Measurements from ENCODE around the gene SERPINB8. TPM values are rescaled to one million over a fixed set of nuclear protein-coding genes. Genes with fewer than 3 reads are reported as not detected.

Gene SERPINB8
- total RNA-seq, 4 donors from 2014 or later: 6.2 to 18.4 (median 11.1) TPM

- WGBS: 57% methylated on average over 2 of the region's 2 CpGs
Measured at GRCh38 chr18:63974991-63975390, 5.1 kb downstream of the SERPINB8 start.

GRCh38 chr18:63975628-63976027 is 5.7 kb downstream of the SERPINB8 start:
- no peaks in the 10 kb centered on the region for H3K9me3 ChIP-seq
- H3K4me3 ChIP-seq: no peak overlapping the region
- peaks cover 0 to 25% (median 22%) of the 10 kb centered on the region in 4 donors for H3K4me1 ChIP-seq
- no peaks in the 10 kb centered on the region for H3K36me3 ChIP-seq
- 61% methylated on average over 3 of the region's 3 CpGs for WGBS
- no peak for DNase-seq (ENCODE audit: extremely low spot score)
- H3K27me3 ChIP-seq: no peaks in the 10 kb centered on the region
- no peak overlapping the region for H3K27ac ChIP-seq (replicated peaks in 1 of 4)
- intact Hi-C loops (cut with DNase I): loop anchor here (10.0 kb wide), 1 partner anchor 1451 kb away; the partner anchor contains the start of gene ZCCHC2
- TF ChIP-seq POLR2A (IDR thresholded peaks at IDR 0.05; ENCODE audit: low read depth): no peak

More at GRCh38 chr18:63974991-63975390, 5.1 kb downstream of the SERPINB8 start:
- TF ChIP-seq EP300 (IDR thresholded peaks at IDR 0.05): no peak
- no peak for TF ChIP-seq POLR2AphosphoS5 (IDR thresholded peaks at IDR 0.05)
- TF ChIP-seq CTCF (IDR thresholded peaks at IDR 0.05): no peak
- no peak for TF ChIP-seq POLR2A (IDR thresholded peaks at IDR 0.05; ENCODE audit: low read depth)
- Histone ChIP-seq H3K27ac (replicated peaks in 1 of 4) (no peak overlapping the region), H3K4me3 (no peak overlapping the region), H3K4me1 (peaks cover 0 to 21% (median 19%) of the 10 kb centered on the region in 4 donors), H3K36me3 (no peaks in the 10 kb centered on the region), H3K9me3 (no peaks in the 10 kb centered on the region), H3K27me3 (no peaks in the 10 kb centered on the region)
- no peak for DNase-seq (ENCODE audit: extremely low spot score)
- intact Hi-C loops (cut with DNase I): loop anchor here (10.0 kb wide), 1 partner anchor 1450 kb away; the partner anchor contains the start of gene ZCCHC2

GRCh38 chr18:63977040-63977439 is 7.2 kb downstream of the SERPINB8 start:
- DNase-seq (ENCODE audit: extremely low spot score): no peak
- H3K4me1 ChIP-seq: peaks cover 0 to 16% (median 14%) of the 10 kb centered on the region in 4 donors
- WGBS: 89% methylated on average over 3 of the region's 3 CpGs
- no peaks in the 10 kb centered on the region for H3K27me3 ChIP-seq
- TF ChIP-seq POLR2A (IDR thresholded peaks at IDR 0.05; ENCODE audit: low read depth) (no peak), CTCF (IDR thresholded peaks at IDR 0.05) (no peak), EP300 (IDR thresholded peaks at IDR 0.05) (no peak)
- H3K36me3 ChIP-seq: peaks cover 5 to 13% (median 7%) of the 10 kb centered on the region in 4 donors
- no peak overlapping the region for H3K27ac ChIP-seq (replicated peaks in 1 of 4)
- intact Hi-C loops (cut with DNase I): loop anchor here (10.0 kb wide), 1 partner anchor 1452 kb away; the partner anchor contains the start of gene ZCCHC2
- no peaks in the 10 kb centered on the region for H3K9me3 ChIP-seq
- no peak overlapping the region for H3K4me3 ChIP-seq

- Histone ChIP-seq H3K27me3 (no peaks in the 10 kb centered on the region), H3K27ac (replicated peaks in 1 of 4) (peak overlapping the region; percentile 49 to 78 (median 68)), H3K36me3 (peaks cover 20 to 36% (median 24%) of the 10 kb centered on the region in 4 donors), H3K4me1 (peaks cover 0 to 16% (median 14%) of the 10 kb centered on the region in 4 donors), H3K4me3 (peak overlapping the region; percentile 29 to 43 (median 42)), H3K9me3 (no peaks in the 10 kb centered on the region)
- no peak for DNase-seq (ENCODE audit: extremely low spot score)
- intact Hi-C loops (cut with DNase I): loop anchor here (2.0 to 10.0 kb wide), 2 partner anchors 15 to 1455 kb away; partner anchors contain the start of gene ZCCHC2
- TF ChIP-seq CTCF (IDR thresholded peaks at IDR 0.05): peak; percentile 84 to 92 (median 85)
- TF ChIP-seq POLR2A (IDR thresholded peaks at IDR 0.05; ENCODE audit: low read depth): no peak
- TF ChIP-seq POLR2AphosphoS5 (IDR thresholded peaks at IDR 0.05): peak in 1 of 2 donors; percentile 20
- WGBS: 7% methylated on average over 6 of the region's 6 CpGs
Measured at GRCh38 chr18:63979409-63979920, 9.6 kb downstream of the SERPINB8 start.

GRCh38 chr18:63980027-63980426 is 10.1 kb downstream of the SERPINB8 start:
- peak overlapping the region; percentile 49 to 78 (median 68) for H3K27ac ChIP-seq (replicated peaks in 1 of 4)
- no peaks in the 10 kb centered on the region for H3K27me3 ChIP-seq
- peak overlapping the region; percentile 29 to 43 (median 42) for H3K4me3 ChIP-seq
- intact Hi-C loops (cut with DNase I): no loop called here
- peaks cover 20 to 38% (median 25%) of the 10 kb centered on the region in 4 donors for H3K36me3 ChIP-seq
- WGBS: 50% methylated on average over 7 of the region's 7 CpGs
- DNase-seq (ENCODE audit: extremely low spot score): no peak
- peaks cover 0 to 16% (median 14%) of the 10 kb centered on the region in 4 donors for H3K4me1 ChIP-seq
- no peaks in the 10 kb centered on the region for H3K9me3 ChIP-seq
- TF ChIP-seq POLR2AphosphoS5 (IDR thresholded peaks at IDR 0.05) (no peak), EP300 (IDR thresholded peaks at IDR 0.05) (no peak), POLR2A (IDR thresholded peaks at IDR 0.05; ENCODE audit: low read depth) (no peak), CTCF (IDR thresholded peaks at IDR 0.05) (no peak)
